HEK293 (cell line): ENCODE results near the gene DCT.

Experiments
- CTCF ChIP-seq: fragments of 450-650 bp; formaldehyde crosslinking; IDR thresholded peaks from 2 replicates; pipeline ENCODE4 v1.5.1; 2016; ENCODE audit warnings: missing biosample characterization, missing genetic modification characterization
- YY1 ChIP-seq: fragments of 450-650 bp; formaldehyde crosslinking; IDR thresholded peaks from 2 replicates; pipeline ENCODE4 v1.5.1; 2018; ENCODE audit warnings: missing biosample characterization, missing genetic modification characterization
- ZNF202 ChIP-seq: fragments of 450-650 bp; formaldehyde crosslinking; IDR thresholded peaks from 2 replicates; pipeline ENCODE4 v1.5.1; 2016; ENCODE audit warnings: missing biosample characterization, missing genetic modification characterization, borderline replicate concordance
- ZNF664 ChIP-seq: fragments of 450-650 bp; formaldehyde crosslinking; IDR thresholded peaks from 2 replicates; pipeline ENCODE4 v1.5.1; 2016; ENCODE audit warnings: missing biosample characterization, missing genetic modification characterization
- ZNF704 ChIP-seq: fragments of 450-650 bp; formaldehyde crosslinking; IDR thresholded peaks from 2 replicates; pipeline ENCODE4 v1.5.1; 2016; ENCODE audit warnings: missing biosample characterization, missing genetic modification characterization
- TF ChIP-seq, protein P1 (sequence below): fragments of 450-650 bp; formaldehyde crosslinking; IDR thresholded peaks from 2 replicates; pipeline ENCODE4 v1.5.1; 2016; ENCODE audit warnings: missing biosample characterization, missing genetic modification characterization

DNA sequence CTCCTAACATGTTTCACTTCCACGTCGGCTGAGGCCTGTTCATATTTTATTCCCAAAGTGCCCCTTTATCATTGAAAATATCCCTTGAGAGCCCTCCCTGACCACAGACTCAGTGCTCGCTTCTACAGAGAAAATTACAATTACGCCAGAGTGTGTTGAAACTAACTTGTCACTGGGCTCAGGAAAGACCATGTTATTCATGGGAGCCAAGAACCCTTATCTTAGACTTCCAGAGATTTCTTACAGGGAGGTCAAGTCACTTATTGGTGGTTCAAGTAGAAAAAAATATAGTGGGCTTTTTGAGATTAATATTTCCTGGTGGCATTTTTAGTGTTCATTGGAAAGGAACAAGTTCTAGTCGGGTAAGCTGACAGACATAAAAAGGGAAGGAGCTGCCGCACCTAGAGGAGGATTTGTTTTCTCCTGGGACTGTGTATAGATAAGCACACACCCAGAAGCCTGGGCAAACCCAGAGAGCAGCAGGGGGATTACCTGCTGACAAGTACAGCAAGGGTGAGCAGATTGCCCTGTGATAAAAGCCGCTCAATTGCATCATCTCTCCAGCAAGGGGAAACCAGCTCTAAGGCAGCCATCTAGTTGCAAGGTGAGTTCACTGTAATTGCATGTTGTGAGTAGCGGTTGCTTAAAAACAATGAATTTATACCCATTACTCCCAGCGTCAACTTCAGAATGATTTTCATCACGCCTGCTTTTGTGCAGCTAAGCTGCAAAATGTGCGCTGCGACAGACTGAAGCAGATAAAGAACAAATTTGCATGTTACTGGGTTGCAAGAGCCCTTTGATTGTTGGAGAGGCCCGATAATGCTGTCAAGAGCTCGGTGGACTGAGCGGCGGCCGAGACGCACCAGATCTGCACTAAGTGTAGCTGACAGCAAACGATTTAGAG, 46.2 kb downstream of the DCT start:
- TF ChIP-seq CTCF (tag by site-specific recombination): no peak
- TF ChIP-seq YY1 (tag by site-specific recombination): no peak
- TF ChIP-seq, protein P1, sequence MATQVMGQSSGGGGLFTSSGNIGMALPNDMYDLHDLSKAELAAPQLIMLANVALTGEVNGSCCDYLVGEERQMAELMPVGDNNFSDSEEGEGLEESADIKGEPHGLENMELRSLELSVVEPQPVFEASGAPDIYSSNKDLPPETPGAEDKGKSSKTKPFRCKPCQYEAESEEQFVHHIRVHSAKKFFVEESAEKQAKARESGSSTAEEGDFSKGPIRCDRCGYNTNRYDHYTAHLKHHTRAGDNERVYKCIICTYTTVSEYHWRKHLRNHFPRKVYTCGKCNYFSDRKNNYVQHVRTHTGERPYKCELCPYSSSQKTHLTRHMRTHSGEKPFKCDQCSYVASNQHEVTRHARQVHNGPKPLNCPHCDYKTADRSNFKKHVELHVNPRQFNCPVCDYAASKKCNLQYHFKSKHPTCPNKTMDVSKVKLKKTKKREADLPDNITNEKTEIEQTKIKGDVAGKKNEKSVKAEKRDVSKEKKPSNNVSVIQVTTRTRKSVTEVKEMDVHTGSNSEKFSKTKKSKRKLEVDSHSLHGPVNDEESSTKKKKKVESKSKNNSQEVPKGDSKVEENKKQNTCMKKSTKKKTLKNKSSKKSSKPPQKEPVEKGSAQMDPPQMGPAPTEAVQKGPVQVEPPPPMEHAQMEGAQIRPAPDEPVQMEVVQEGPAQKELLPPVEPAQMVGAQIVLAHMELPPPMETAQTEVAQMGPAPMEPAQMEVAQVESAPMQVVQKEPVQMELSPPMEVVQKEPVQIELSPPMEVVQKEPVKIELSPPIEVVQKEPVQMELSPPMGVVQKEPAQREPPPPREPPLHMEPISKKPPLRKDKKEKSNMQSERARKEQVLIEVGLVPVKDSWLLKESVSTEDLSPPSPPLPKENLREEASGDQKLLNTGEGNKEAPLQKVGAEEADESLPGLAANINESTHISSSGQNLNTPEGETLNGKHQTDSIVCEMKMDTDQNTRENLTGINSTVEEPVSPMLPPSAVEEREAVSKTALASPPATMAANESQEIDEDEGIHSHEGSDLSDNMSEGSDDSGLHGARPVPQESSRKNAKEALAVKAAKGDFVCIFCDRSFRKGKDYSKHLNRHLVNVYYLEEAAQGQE (tag by site-specific recombination): no peak
- no peak for TF ChIP-seq ZNF704 (tag by site-specific recombination)
- TF ChIP-seq ZNF202 (tag by site-specific recombination): no peak
- no peak for TF ChIP-seq ZNF664 (tag by site-specific recombination)
